ENCODE data around the gene HOXB1. TPM values are rescaled to one million over a fixed set of nuclear protein-coding genes. Genes with fewer than 3 reads are reported as not detected.
A peak's percentile ranks its signal among the peaks of the same experiment; 100 is the strongest.

HOXB1 gene
- total RNA-seq (not detected), polyA plus RNA-seq (under 1 TPM in 1 of 3 donors, not detected in 2; 0.06 TPM)
- long read RNA-seq, donor 1, result 0 reads
- long read RNA-seq, donor 2, result 0 reads

DNA sequence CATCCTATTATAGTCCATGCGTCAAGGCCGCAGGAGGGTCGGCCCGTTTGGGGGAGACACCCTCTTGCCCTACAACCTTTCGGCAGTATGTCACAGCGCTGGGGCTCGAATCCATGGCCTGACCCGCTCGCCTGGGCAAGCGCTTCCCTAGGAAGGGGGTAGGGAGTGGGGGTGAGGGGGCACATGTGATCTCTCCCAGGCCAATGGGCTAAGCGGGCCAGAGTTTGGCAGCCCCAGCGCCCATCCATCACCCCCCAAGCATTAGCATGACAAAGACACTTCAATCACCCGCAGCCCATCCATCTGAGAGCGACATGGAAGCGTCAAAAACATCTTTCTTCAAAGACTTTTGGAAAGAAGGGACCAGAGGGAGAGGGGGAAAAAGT lies at the start of gene HOXB1:
Gene HOXB1, minus strand, starts transcription at position 125 of the 386 bp plus-strand sequence. Its CDS starts 107 bp downstream, at position 18.
- TF ChIP-seq POLR2A (IDR thresholded peaks at IDR 0.05) (no peak), POLR2AphosphoS5 (IDR thresholded peaks at IDR 0.05) (no peak)
- TF ChIP-seq, protein P1, sequence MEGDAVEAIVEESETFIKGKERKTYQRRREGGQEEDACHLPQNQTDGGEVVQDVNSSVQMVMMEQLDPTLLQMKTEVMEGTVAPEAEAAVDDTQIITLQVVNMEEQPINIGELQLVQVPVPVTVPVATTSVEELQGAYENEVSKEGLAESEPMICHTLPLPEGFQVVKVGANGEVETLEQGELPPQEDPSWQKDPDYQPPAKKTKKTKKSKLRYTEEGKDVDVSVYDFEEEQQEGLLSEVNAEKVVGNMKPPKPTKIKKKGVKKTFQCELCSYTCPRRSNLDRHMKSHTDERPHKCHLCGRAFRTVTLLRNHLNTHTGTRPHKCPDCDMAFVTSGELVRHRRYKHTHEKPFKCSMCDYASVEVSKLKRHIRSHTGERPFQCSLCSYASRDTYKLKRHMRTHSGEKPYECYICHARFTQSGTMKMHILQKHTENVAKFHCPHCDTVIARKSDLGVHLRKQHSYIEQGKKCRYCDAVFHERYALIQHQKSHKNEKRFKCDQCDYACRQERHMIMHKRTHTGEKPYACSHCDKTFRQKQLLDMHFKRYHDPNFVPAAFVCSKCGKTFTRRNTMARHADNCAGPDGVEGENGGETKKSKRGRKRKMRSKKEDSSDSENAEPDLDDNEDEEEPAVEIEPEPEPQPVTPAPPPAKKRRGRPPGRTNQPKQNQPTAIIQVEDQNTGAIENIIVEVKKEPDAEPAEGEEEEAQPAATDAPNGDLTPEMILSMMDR (IDR thresholded peaks at IDR 0.05 in 8 of 11, conservative IDR thresholded peaks at IDR 0.05 in 3 of 11), result no peak
- intact Hi-C loops (cut with DNase I; ENCODE audit: low total_unique reads), result no loop called here
- Histone ChIP-seq H3K9me3 (no peaks in the 10 kb centered on the region), H3K36me3 (no peaks in the 10 kb centered on the region), H3K27ac (no peak within 1 kb of the TSS), H3K27me3 (replicated peaks in 1 of 7) (peaks cover 0 to 35% (median 19%) of the 10 kb centered on the region in 7 donors), H3K4me1 (peaks cover 0 to 15% (median 8%) of the 10 kb centered on the region in 6 donors), H3K4me3 (no peak within 1 kb of the TSS)
- no peak for DNase-seq
- 86 to 94% (median 93%) methylated on average over 15 of the region's 15 CpGs for WGBS, 5 donors

DNA sequence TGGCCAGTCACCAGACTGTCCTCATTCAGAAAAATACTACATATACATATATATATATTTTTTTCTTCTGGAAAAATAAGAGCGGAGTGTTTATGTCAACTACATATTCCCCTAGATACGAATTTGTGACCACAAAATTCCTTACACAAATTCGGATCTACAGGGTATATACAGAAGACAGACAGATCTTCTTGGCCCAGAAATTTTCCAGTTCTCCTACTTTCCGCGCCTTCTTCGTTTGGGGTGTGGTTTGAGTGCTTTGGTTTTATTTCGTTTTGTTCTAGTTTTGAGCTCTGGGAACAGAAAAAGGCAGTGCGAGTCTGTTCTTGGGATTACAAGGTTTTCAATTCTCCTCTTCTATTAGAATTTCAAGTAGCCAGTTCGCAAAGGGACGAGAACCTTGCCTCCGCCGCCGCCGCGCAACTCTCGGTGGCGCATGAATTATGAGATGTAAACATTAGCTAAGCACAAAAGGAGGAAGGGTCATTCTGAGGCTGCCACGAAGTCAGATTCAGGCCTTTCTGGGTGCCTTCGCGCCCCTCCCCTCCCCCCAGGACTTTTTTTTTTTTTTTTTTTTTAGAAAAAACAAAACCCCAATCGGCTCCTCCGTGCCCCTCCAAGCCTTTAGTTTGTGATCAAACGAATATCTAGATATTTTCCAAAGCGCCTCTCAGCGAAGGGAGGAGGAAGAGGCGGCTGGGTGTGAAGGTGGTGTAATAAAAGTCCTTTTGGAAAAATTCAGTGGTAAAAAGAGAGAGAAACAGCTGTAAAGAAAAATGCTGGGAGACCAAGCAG lies 49.1 kb upstream of the HOXB1 start:
- H3K4me3 ChIP-seq, result peak overlapping the region in 2 of 8 donors; percentile 15 to 66
- TF ChIP-seq POLR2A (IDR thresholded peaks at IDR 0.05) (no peak), POLR2AphosphoS5 (IDR thresholded peaks at IDR 0.05) (no peak)
- TF ChIP-seq, protein P1 (IDR thresholded peaks at IDR 0.05 in 8 of 11, conservative IDR thresholded peaks at IDR 0.05 in 3 of 11), result no peak
- no peaks in the 10 kb centered on the region for H3K36me3 ChIP-seq
- H3K4me1 ChIP-seq, result peaks cover 12 to 96% (median 62%) of the 10 kb centered on the region in 6 donors
- WGBS, 5 donors, result 43 to 56% (median 49%) methylated on average over 26 of the region's 26 CpGs
- no peak for DNase-seq
- intact Hi-C loops (cut with DNase I; ENCODE audit: low total_unique reads), result no loop called here
- peaks cover 2 to 97% (median 79%) of the 10 kb centered on the region in 7 donors for H3K27me3 ChIP-seq (replicated peaks in 1 of 7)
- H3K9me3 ChIP-seq, result no peaks in the 10 kb centered on the region
- H3K27ac ChIP-seq, result peak overlapping the region in 6 of 8 donors; percentile 61 to 89 (median 84)

DNA sequence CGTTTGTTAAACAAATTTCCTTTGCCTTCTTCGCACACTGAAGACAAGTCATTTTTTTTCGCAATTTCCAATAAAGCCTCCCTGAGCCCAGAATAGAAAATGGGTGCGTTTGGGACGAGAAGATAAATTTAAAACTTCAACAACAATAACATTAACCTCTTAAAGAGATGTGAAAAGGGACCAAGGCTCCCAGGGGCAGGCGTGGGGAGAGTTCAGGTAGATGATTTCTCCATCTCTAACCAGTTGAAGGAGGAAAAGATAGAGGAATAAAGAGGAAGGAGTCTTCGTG lies 48.6 kb upstream of the HOXB1 start:
- peak overlapping the region in 7 of 8 donors; percentile 36 to 89 (median 83) for H3K27ac ChIP-seq
- TF ChIP-seq POLR2AphosphoS5 (IDR thresholded peaks at IDR 0.05) (no peak), POLR2A (IDR thresholded peaks at IDR 0.05) (no peak)
- TF ChIP-seq, protein P1 (IDR thresholded peaks at IDR 0.05 in 8 of 11, conservative IDR thresholded peaks at IDR 0.05 in 3 of 11), result no peak
- WGBS, 5 donors, result 30 to 46% (median 40%) methylated on average over 7 of the region's 7 CpGs
- no peaks in the 10 kb centered on the region for H3K9me3 ChIP-seq
- H3K27me3 ChIP-seq (replicated peaks in 1 of 7), result peaks cover 2 to 95% (median 77%) of the 10 kb centered on the region in 7 donors
- no peak for DNase-seq
- no peaks in the 10 kb centered on the region for H3K36me3 ChIP-seq
- intact Hi-C loops (cut with DNase I; ENCODE audit: low total_unique reads), result no loop called here
- peak overlapping the region in 5 of 8 donors; percentile 55 to 85 (median 64) for H3K4me3 ChIP-seq
- peaks cover 11 to 90% (median 60%) of the 10 kb centered on the region in 6 donors for H3K4me1 ChIP-seq

All from spleen (tissue), 13 donors.